Stomach (tissue), 4 donors: ENCODE measurements around the gene SERBP1.

Experiments used
- POLR2A ChIP-seq, 4 donors: fragments of 450-650 bp; IDR thresholded peaks; one replicate each; pipeline ENCODE4 v1.6.1; 2016; ENCODE audit warnings: antibody characterized with exemption in 4 of 4, control low read depth in 2 of 4, mild to moderate bottlenecking in 1 of 4, moderate library complexity in 1 of 4
- TF ChIP-seq, protein P1 (sequence below), 7 experiments: fragments of 450-650 bp in 4 of 7; fragments of 200-600 bp in 3 of 7; sonication (generic) in 3 of 7; IDR thresholded peaks; one replicate each; pipeline ENCODE4 v1.5.1; 2016 to 2019; ENCODE audit warnings: antibody characterized with exemption in 7 of 7, control low read depth in 2 of 7, mild to moderate bottlenecking in 1 of 7

GRCh38 chr1:67465375-67465774 is 35.2 kb upstream of the SERBP1 start:
- no peak for TF ChIP-seq POLR2A (IDR thresholded peaks at IDR 0.05)
- TF ChIP-seq, protein P1, sequence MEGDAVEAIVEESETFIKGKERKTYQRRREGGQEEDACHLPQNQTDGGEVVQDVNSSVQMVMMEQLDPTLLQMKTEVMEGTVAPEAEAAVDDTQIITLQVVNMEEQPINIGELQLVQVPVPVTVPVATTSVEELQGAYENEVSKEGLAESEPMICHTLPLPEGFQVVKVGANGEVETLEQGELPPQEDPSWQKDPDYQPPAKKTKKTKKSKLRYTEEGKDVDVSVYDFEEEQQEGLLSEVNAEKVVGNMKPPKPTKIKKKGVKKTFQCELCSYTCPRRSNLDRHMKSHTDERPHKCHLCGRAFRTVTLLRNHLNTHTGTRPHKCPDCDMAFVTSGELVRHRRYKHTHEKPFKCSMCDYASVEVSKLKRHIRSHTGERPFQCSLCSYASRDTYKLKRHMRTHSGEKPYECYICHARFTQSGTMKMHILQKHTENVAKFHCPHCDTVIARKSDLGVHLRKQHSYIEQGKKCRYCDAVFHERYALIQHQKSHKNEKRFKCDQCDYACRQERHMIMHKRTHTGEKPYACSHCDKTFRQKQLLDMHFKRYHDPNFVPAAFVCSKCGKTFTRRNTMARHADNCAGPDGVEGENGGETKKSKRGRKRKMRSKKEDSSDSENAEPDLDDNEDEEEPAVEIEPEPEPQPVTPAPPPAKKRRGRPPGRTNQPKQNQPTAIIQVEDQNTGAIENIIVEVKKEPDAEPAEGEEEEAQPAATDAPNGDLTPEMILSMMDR (IDR thresholded peaks at IDR 0.05), result no peak
